HPDE6-E6E7 (cell line): ENCODE data around the gene PUM2.
A peak's percentile ranks its signal among the peaks of the same experiment; 100 is the strongest.
"Not testable (repeated sequence)": the region's sequence is repeated elsewhere in the genome, so short reads cannot be mapped to it uniquely, and the experiment has no call there.

Experiments
- DNase-seq: peaks from one replicate; pipeline ENCODE4 v3.0.0; 2011; ENCODE audit warnings: missing footprints; ENCODE audit errors: extremely low spot score

The PUM2 gene

DNA sequence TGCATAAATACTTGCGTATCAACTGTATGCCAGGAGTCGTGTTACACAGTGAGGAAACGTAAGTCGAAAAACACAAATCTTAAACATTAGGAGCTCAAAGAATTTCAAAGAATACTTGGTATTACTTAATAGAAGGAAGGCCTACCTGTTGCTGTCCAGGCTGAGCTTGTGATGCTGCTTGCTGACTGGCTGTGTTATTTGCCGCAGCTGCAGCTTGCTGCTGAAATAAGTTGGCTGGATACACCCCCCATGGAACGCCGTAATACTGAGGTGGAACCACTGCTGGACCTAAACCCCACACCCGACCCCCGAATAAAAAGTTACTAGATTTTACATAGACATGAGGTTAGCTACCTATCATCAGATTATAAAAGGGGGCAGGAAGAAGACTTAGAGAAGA is 56.4 kb downstream of the PUM2 start:
- DNase-seq, result no peak

- no peak for DNase-seq
These were observed 57.7 kb downstream of the PUM2 start for GRCh38 chr2:20292984-20293383.

DNA sequence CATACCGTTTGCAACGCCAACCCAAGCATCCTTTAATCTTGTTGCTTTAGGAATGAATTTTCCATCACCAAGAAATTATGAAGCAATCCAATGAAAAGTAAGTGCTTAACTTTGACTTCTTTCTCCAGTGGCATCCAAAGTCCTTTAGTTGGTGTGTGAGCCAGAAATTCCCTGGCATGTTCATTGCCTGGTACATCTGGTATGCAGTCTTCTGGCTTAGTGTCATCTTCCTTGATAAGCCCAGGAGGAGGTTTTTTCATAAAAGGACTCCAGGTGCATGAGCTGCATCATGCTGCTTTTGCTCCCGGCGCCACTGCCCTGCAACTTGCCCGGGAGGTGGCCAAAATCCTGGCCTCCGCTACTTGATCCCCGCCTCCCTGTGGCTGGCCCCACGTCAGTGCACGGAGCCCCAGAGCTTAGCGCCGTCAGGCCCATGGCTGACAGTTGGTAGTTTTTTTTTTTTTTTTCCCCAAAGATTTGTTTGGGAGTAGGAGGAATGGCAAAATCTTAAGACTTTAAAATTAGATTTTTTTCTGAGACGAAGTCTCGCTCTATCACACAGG is 58.7 kb downstream of the PUM2 start:
- no peak for DNase-seq

DNA sequence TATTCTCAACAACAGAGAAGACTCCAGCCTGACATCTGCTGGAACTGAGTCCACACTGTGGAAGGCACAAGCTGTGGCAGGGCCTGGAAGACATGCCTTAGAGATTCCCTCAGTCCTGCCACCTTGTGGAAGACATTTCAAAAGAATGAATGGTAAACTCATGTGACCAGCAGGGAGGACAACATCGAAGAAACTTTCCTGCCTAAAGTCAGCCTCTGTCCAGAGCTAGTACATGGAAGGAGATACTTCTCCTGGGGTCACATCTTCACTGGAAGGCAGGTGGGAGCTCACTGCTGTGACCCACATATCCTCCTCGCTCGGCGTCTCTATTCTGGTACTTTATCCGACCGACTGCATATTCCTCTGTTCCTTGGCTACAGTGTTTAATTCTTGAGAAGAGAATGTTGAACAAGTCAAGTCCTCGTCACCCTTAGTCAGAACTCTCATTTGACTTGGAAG is 59.5 kb downstream of the PUM2 start:
- peak; percentile 90 for DNase-seq

GRCh38 chr2:20288642-20289340 is 61.9 kb downstream of the PUM2 start:
- peak; percentile 25 for DNase-seq

DNA sequence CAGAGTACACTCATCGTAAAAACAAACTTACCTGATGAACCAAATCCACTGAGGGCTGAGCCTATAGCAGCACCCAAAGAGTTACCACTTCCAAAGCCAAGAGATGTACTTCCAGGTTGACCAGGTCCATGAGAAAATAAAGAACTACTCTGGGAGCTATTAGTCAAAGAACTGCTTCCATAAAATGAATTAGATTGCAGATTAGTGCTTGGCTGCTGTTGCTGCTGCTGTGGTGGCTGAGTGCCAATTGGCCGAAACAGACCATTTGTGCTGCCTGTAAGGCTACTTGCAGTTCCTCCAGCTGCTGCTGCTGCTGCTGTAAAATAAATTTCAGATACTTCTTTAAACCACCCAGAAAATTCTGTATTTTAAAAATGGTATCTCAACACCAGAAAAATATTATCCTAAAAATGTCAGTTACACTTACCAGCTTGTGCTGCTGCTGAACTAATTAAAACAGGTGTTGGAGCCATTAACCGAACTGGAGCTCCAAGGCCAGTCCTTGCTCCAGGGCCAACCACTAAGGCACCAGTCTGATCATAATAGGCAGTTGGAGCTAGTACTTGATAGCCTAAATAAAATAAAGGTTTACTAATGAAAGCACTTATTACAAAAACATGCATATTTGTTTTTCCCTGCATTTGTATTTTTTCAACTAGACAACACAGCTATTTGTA is 67.6 kb downstream of the PUM2 start:
- no peak for DNase-seq

GRCh38 chr2:20281876-20282275 is 68.8 kb downstream of the PUM2 start:
- DNase-seq, result no peak

GRCh38 chr2:20273042-20273441 is 77.6 kb downstream of the PUM2 start:
- DNase-seq, result no peak

- DNase-seq, result not testable (repeated sequence)
These were observed 82.3 kb downstream of the PUM2 start for GRCh38 chr2:20268317-20268716.

DNA sequence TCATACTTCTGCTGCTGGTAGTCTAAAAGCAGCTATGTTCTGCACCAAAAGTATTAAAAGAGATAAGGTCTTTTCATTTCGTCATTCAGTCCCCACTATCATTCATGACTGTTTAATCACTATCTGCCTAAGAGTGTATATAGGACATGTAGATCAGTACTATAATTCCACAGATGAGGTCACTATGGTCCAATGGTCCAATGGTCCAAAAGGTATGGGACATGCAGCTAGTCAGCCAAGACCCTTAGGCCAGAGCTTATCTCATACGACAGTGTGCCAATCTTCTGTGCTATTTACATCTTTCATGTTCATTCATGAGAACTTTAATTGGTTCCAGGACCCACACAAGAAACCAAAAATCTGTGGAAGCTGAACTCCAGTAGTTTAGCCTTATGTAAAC is 83.1 kb downstream of the PUM2 start:
- no peak for DNase-seq

DNA sequence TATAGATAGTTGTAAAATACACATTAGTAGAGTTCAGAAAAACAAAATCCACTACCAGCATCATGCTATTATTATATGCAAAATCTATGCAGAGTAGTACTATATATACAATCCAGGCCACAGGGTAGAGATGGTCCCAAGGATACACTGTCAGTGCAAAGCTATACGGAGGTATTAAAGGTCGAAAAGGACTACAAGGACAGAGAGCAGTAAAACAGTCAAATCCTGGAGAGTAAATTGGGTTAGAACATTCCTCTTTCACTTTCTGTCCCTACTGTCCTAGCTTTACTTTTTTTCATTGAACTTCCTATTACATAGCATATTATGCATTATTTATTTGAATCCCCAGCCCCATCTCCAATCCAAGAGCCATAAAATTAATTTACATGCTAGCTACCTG is 86.0 kb downstream of the PUM2 start:
- DNase-seq, result no peak

GRCh38 chr2:20257411-20257810 is 93.2 kb downstream of the PUM2 start:
- DNase-seq, result no peak

DNA sequence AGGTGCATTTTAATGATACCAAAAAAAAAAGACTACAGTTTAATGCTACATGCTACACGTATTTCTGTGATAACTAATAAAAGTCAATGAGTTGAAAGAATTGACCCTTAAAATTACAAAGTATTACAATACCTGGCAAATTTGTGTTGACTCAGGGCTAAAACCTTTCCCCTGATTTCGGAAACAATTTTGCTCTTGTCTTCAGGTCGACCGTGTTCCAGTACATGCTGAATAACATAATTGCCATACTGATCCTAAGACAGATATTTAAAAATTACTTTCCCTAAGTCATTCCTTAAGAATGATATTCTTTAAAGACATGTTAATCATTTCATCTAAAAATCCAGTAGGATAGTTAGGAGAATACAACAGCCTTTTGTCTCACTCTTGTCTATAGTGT is 95.9 kb downstream of the PUM2 start:
- no peak for DNase-seq

- DNase-seq, result no peak
These were observed 100.2 kb downstream of the PUM2 start for GRCh38 chr2:20250436-20250835.

GRCh38 chr2:20249170-20249569 is 101.5 kb downstream of the PUM2 start:
- no peak for DNase-seq

GRCh38 chr2:20247084-20247483 is 103.6 kb downstream of the PUM2 start:
- no peak for DNase-seq

DNA sequence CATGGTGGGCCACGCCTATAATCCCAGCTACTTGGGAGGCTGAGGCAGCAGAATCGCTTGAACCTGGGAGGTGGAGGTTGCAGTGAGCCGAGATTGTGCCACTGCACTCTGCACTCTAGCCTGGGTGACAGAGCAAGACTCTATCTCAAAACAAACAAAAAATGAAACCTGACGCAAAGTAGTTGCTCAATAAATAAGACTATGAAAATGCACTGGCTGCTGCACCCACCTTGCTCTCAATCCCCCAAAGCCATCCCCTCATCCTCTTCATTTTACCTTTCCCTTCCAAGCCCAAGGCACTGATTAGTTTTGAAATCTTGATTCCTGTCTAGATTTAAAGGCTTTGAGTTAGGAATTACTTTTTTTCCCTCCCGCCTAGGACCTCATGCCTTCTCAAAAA is 107.0 kb downstream of the PUM2 start:
- not testable (repeated sequence) for DNase-seq

- no peak for DNase-seq
These were observed 107.8 kb downstream of the PUM2 start for GRCh38 chr2:20242727-20243377.

DNA sequence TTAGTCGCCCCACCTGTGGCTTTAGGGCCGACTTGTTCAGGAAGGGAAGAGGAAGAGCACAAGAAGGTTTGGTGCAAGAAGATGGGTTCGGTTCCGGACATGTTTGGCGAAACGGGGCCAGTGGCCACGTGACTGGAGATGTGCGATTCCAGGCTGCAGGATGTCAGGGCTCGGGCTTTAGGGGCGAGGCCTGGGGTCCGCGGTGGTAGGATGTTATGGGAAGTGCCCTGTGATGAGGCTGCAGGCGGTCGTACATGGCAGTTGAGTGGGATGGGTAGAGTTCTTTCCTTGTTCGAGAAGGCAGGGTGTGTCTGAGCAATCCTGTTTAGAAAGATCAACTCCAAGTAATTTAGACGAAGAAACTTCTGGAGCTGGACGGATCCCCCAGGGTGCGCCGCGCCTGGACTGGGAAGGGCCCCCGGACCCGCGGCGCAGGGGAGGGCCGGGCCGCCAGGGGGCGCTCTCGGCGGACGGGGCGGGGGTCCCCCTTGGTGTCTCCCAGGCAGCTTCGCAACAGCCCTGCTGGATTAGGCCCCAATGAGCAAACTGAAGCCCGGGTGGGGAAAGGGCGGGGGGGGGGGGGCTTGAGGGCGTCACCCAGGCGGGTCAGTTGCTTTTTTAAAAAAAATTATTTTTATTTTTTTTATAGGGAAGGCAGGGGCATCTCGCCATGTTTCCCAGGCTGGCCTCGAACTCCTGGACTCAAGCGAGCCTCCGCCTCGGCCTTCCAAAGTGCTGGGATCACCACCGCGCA is 108.5 kb downstream of the PUM2 start:
- no peak for DNase-seq

GRCh38 chr2:20240291-20240690 is 110.4 kb downstream of the PUM2 start:
- not testable (repeated sequence) for DNase-seq

- DNase-seq, result no peak
These were observed 114.1 kb downstream of the PUM2 start for GRCh38 chr2:20236496-20236895.
